GM18499 (cell line): ENCODE results near the gene PITPNM3.
"Not testable (repeated sequence)": the region's sequence is repeated elsewhere in the genome, so short reads cannot be mapped to it uniquely, and the experiment has no call there.

Experiments used
- ATAC-seq: cut with Tn5 transposase; IDR thresholded peaks from one replicate; pipeline ENCODE4 v1.9.1; 2021; ENCODE audit warnings: moderate number of reproducible peaks; ENCODE audit not compliant: insufficient read depth, unreplicated experiment

The PITPNM3 gene

GRCh38 chr17:6487251-6488007, 68.9 kb downstream of the PITPNM3 start:
- no peak for ATAC-seq

DNA sequence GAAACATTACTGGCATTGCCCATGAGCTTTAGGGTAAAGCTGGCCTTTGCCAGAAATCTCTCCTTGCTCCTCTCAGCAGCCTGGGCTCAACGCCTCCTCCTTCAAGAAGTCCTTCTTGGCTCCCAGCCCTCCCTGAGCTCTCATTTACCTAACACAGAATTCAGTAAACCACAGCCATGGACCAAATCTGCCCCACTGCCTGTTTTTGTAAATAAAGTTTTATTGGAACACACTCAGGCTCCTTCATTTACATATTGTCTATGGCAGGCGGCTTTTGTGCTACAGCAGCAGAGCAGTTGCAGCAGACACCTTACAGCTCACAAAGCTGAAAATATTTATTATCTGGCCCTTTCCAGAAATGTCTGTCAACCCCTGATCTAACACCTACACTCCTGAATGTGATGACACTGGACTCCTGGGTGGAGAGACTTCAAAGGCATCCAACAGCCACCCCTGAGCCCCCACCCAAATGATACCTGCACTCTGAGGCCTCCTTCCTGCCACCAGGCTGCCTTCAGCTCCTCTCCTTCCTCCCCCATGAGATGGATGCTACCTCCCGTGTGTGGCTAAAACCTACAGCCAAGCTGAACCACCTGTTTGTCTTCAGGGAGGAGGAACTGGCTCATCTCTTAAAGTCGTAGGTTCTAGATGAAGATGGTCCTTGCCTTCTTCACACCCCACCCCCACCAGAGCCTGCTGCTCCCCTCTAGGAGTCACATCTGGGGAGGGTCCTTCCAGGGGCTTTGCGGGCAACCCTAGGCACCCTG, 70.5 kb downstream of the PITPNM3 start:
- ATAC-seq: no peak

- no peak for ATAC-seq
Observed at GRCh38 chr17:6483507-6483906, 72.8 kb downstream of the PITPNM3 start.

DNA sequence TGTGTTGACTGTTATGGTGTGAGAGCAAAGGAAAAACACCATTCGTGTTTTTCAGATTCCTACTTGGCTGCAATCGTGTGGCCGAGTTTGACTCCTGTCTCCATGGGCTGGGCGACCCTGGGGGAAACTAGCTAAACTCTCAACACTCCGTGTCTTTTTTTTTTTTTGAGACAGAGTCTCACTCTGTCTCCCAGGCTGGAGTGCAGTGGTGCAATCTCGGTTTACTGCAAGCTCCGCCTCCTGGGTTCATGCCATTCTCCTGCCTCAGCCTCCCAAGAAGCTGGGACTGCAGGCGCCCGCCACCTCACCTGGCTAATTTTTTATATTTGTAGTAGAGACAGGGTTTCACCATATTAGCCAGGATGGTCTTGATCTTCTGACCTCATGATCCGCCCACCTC, 73.6 kb downstream of the PITPNM3 start:
- not testable (repeated sequence) for ATAC-seq

DNA sequence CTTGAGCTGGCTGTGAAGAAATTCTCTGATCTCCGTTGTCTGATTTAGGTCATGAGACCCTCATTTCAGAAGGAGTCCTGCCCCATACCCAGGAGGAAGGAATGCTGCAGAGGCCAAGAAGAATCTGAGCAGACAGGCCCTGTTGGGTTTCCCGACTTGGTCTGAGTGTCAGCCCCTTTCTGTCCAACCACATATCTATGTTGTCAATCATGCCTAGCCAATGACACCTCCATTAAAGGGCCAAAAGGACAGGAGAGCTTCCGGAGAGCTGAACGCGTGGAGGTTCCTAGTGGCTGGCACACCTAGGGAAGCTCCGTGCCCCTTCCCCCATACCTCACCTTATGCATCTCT, 74.3 kb downstream of the PITPNM3 start:
- no peak for ATAC-seq

DNA sequence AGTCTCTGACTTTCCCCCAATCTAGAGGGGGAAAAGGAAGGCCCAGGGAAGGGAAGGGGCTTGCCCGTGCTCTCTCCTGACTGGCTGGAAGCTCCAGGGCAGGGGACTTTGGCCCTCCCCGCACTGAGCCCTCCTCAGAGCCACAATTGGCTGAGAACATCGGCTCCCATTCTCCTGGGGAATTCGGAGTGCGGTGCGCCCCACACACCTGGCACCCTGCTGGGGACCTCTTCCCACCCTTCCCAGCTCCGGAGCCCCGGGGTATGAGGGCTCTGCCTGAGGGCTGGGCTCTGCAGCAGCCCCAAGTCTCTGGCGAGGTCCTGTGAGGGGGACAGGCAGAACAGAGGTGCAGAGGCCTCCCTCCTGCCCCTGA, 76.1 kb downstream of the PITPNM3 start:
- no peak for ATAC-seq

DNA sequence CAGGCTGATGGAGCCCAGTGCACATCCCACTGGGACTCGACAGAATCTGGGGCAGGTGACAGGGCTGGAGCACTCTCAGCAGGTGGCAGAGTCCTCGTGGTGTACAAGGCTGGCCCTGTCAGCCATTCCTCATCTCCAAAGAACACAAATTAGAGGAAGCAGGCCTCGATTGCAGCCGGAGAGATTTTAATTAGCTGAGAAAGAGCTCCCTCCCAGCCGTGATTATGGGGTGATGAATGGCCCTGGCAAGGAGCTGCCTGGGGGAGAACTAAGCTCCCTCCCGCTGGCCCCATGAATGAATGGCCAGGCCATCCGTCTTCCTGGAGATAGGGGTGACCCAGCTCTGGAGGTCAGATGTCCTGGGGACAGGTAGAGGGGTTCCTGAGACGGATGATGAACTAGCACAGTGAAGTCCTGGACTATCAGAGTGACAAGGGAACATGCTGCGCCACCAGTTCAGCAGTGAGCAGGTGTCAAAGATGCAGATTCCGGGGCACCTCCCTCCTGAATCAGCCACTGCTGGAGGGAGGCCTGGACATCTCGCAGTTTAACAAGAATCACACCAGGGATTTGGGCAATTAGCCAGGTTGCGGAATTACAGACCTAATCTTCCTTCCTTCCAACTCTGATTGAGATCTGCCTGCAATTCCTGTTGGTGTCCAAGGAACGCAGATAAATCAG, 76.6 kb downstream of the PITPNM3 start:
- ATAC-seq: no peak

DNA sequence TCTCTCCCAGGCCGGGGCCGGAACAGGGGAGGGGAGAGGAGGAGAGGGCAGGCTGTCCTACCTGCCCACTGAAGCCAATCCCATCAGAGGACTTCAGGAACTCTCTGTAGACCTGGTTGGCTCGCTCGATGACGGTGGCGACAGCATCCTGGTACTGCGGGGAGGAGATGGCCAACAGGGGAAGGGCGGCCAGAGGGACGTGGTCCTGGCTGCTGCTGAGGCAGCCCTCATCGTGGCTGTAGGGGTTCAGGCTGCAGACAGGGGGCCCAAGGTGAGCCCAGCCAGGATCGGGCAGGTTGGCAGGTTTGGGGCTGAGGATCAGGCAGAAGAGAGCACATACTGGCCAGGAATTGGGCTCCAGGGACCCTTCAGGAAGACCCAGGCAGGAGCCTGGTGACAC, 77.9 kb downstream of the PITPNM3 start:
- ATAC-seq: no peak

DNA sequence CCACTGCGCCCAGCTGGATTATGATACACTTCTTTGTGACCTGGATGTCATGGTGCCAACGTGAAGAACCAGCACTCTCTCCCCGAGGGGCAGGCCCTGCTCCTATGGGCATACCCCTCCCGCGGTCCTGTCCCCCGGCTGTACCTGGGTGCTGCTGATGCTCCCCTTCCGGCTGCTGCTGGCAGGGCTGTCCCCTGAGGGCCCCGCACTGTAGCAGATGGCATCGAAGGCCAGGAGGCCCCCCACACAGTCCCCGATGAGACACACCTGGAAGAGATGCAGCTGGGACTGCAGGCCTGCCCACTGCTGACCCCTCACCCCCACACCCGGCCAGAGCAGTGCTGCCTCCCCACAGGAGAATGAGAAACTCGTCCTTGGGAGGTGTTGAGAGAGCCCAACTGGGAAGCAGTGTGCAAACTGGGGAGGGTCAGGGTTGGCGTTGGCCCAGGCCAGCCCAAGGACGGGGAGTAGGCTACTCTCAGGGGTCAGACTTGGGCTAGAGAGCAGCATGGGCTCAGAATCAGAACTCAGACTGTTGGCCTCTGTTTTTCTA, 78.4 kb downstream of the PITPNM3 start:
- ATAC-seq: no peak

GRCh38 chr17:6476810-6477179, 79.6 kb downstream of the PITPNM3 start:
- no peak for ATAC-seq

DNA sequence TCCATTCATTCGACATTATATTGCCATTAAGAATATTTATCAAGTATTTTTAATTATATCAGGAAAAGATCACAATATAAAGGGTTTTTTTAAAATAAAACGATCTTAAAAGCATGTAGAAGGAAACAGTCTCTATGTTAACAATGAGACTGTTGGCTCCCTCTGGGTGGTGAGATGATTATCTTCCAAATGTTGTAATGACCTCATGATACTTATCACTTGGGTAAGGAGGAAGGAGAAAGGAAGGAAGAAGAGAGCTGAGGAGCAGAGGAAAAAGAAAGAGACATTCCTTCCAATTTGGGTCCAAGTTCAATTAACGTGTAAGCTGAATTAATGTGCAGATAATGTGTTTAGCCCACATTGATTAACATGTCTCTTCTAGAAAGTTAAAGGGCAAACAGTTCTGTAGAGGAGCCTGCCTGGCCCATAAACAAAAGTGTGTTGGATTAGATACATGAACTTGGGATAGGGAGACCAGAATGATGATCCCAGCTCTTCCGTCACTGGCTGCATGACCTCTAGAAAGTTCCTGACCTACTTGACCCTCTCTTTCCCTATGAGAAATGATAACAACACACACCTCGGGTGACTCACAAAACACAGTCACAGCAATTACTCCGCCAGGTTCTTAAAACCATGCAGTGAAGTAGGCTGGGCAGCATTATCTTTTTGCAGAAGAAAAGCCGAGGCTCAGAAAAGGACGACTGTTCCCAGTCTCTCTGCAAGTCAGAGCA, 80.1 kb downstream of the PITPNM3 start:
- no peak for ATAC-seq

GRCh38 chr17:6475411-6475810, 80.9 kb downstream of the PITPNM3 start:
- no peak for ATAC-seq

- ATAC-seq: no peak
Observed at GRCh38 chr17:6474906-6475305, 81.4 kb downstream of the PITPNM3 start.

DNA sequence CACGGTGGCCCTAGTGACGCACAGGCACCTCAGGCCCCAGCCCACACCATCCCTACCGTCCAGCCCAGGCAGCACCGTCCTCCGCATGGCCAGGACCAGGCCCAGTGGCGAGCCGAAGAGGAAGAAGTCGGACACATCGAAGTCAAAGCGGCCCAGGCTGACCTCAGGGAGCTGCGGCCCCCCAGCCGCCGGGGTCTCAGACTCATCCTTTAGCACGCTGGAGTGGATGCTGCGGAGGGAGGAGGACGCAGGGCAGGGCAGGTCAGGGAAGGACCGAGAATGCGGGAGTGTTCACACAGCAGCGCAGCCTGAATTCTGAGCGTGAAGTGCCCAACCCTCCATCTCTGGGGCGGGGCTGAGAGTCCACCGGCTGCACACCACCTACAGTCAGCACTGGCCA, 82.0 kb downstream of the PITPNM3 start:
- ATAC-seq: no peak

DNA sequence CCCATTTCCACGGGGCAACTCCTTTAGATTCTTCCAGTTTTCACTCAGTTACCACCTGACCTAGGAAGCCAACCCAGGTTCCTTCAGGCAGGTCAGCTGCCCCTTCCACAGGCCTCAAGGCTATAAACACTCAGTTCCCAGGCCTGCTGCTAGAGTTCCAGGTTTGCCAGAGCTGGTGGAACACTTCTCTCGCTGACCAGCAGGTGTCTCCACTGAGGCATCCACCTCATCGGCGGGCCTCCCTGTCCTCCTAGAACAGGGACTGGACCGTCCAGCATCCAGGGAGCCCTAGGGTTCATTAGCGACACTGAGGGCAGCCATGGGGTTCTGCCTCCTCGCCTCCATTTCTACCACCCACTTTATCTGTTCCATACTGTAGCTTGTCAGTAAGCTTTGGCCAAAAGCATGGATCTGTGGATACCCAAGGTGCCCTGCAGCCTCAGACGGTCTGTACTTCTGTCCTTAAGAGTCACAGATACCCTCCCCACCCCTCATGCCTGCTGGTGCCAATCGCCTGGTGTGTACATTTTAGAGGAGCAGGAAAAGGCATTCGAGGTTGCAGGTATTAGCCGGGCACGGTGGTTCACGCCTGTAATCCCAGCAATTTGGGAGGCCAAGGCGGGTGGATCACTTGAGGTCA, 83.1 kb downstream of the PITPNM3 start:
- no peak for ATAC-seq

DNA sequence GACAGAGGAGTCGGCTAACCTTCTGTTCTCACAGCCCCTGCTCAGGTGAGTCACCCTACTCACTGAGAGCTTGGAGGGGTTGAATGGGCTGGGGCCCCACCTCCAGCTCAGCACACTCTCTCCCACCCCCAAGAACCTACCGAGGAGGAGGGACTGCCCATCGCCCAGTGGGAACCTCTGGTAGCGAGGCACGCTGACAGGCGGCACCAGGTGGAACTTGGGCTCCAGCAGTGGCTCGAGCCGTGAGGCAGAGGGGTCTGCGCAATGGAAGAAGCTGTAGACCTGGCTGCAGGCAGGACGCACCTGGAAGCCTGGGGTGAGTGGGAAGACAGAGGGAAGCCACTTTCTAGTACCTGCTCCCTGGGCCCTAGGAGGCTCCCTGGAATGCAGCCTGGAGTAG, 83.8 kb downstream of the PITPNM3 start:
- no peak for ATAC-seq

- no peak for ATAC-seq
Observed at GRCh38 chr17:6471531-6472465, 84.6 kb downstream of the PITPNM3 start.

GRCh38 chr17:6470751-6471521, 85.4 kb downstream of the PITPNM3 start:
- no peak for ATAC-seq
